HEK293T (cell line): ENCODE results near the gene EXOC4.

Experiments
- BHLHE40 ChIP-seq: fragments of 450-650 bp; IDR thresholded peaks from 2 replicates; pipeline ENCODE4 v1.6.1; 2016; ENCODE audit warnings: mild to moderate bottlenecking, moderate library complexity, borderline replicate concordance
- ELF4 ChIP-seq: fragments of 450-650 bp; IDR thresholded peaks from 2 replicates; pipeline ENCODE4 v1.6.1; 2017; ENCODE audit warnings: antibody characterized with exemption
- FOXA1 ChIP-seq: fragments of 450-650 bp; IDR thresholded peaks from 2 replicates; pipeline ENCODE4 v1.6.1; 2016; ENCODE audit warnings: mild to moderate bottlenecking
- FOXK2 ChIP-seq: fragments of 450-650 bp; IDR thresholded peaks from 2 replicates; pipeline ENCODE4 v1.6.1; 2016; ENCODE audit warnings: mild to moderate bottlenecking
- FOXM1 ChIP-seq: fragments of 450-650 bp; IDR thresholded peaks from 2 replicates; pipeline ENCODE4 v1.6.1; 2017; ENCODE audit warnings: mild to moderate bottlenecking, borderline replicate concordance
- HDGF ChIP-seq: fragments of 450-650 bp; IDR thresholded peaks from 2 replicates; pipeline ENCODE4 v1.6.1; 2017; ENCODE audit warnings: antibody characterized with exemption, borderline replicate concordance
- L3MBTL2 ChIP-seq: fragments of 450-650 bp; conservative IDR thresholded peaks from 2 replicates; pipeline ENCODE4 v1.6.1; 2016; ENCODE audit warnings: mild to moderate bottlenecking
- LEF1 ChIP-seq: fragments of 450-650 bp; IDR thresholded peaks from 2 replicates; pipeline ENCODE4 v1.6.1; 2017; ENCODE audit warnings: mild to moderate bottlenecking, borderline replicate concordance
- SP1 ChIP-seq: fragments of 450-650 bp; IDR thresholded peaks from 2 replicates; pipeline ENCODE4 v1.6.1; 2017
- SUZ12 ChIP-seq: fragments of 450-650 bp; IDR thresholded peaks from 2 replicates; pipeline ENCODE4 v1.6.1; 2016; ENCODE audit warnings: mild to moderate bottlenecking
- TARDBP ChIP-seq: fragments of 450-650 bp; IDR thresholded peaks from 2 replicates; pipeline ENCODE4 v1.6.1; 2016
- ZNF384 ChIP-seq: fragments of 450-650 bp; IDR thresholded peaks from 2 replicates; pipeline ENCODE4 v1.6.1; 2016

- no peak for TF ChIP-seq ZNF384
- no peak for TF ChIP-seq FOXA1
- TF ChIP-seq SUZ12: no peak
- no peak for TF ChIP-seq HDGF
- no peak for TF ChIP-seq BHLHE40
- TF ChIP-seq FOXK2: no peak
- no peak for TF ChIP-seq FOXM1
- TF ChIP-seq L3MBTL2: no peak
- no peak for TF ChIP-seq TARDBP
- no peak for TF ChIP-seq SP1
- no peak for TF ChIP-seq LEF1
- TF ChIP-seq ELF4: no peak
Observed at GRCh38 chr7:133348250-133348649, 95.4 kb downstream of the EXOC4 start.
